Heart right ventricle (tissue), 16 donors: ENCODE results near the gene NTSR1. TPM values are rescaled to one million over a fixed set of nuclear protein-coding genes. Genes with fewer than 3 reads are reported as not detected.

ENCODE experiments used
- ATAC-seq, 8 donors: fragments of 200-7000 bp; cut with Tn5 transposase; one replicate each; pipeline ENCODE4 v1.9.1; 2020; ENCODE audit warnings: mild to moderate bottlenecking in 8 of 8, moderate library complexity in 8 of 8, moderate number of reproducible peaks in 1 of 8
- DNase-seq, 2 donors: peaks; one replicate each; pipeline ENCODE4 v3.0.0-alpha.2; 2020
- H3K27ac ChIP-seq, 10 donors: fragments of 200-600 bp; sonication (generic) in 2 of 10; one replicate each; pipeline versions ENCODE4 v1.5.0 to v1.8.0; 2020 to 2022; ENCODE audit warnings: mild to moderate bottlenecking in 3 of 10
- H3K27me3 ChIP-seq, 7 donors: fragments of 200-600 bp; one replicate each; pipeline ENCODE4 v1.8.0; 2021 to 2022; ENCODE audit warnings: mild to moderate bottlenecking in 2 of 7
- H3K36me3 ChIP-seq, 9 donors: fragments of 200-600 bp; sonication (generic) in 1 of 9; one replicate each; pipeline versions ENCODE4 v1.5.0 to v1.8.0; 2020 to 2022; ENCODE audit warnings: mild to moderate bottlenecking in 2 of 9
- H3K4me1 ChIP-seq, 9 donors: fragments of 200-600 bp; sonication (generic) in 1 of 9; one replicate each; pipeline versions ENCODE4 v1.5.0 to v1.8.0; 2020 to 2022; ENCODE audit warnings: mild to moderate bottlenecking in 4 of 9
- H3K4me3 ChIP-seq, 10 donors: fragments of 200-600 bp; sonication (generic) in 2 of 10; one replicate each; pipeline versions ENCODE4 v1.5.0 to v1.8.0; 2020 to 2022; ENCODE audit warnings: mild to moderate bottlenecking in 7 of 10, moderate library complexity in 2 of 10
- H3K9me3 ChIP-seq, 11 donors: fragments of 200-600 bp in 10 of 11; sonication (generic) in 2 of 11; one replicate each; pipeline versions ENCODE4 v1.5.0 to v1.8.0; 2013 to 2022; ENCODE audit warnings: mild to moderate bottlenecking in 2 of 11, control low read depth in 1 of 11, moderate library complexity in 1 of 11
- WGBS, 2 donors: extraction: QIAGEN DNeasy Blood & Tissue Kit; methylation state at CpG; one replicate each; pipeline ENCODE4 v1.1.7; 2013; ENCODE audit warnings: inconsistent platforms in 1 of 2; 5-methylcytosine and 5-hydroxymethylcytosine counted together
- intact Hi-C, 10 donors: fragments of 100-400 bp; cut with DNase I; formaldehyde crosslinking; loops; one replicate each; pipeline versions ENCODE4 v1.11.1 to v1.14.2; 2022
- polyA plus RNA-seq, 2 donors: library from polyadenylated mRNA; stranded (reverse); fragments of 200-250 nt; gene quantifications; one replicate each; pipeline ENCODE4 v1.2.3, GENCODE V29; 2013
- total RNA-seq, 10 donors: library from RNA; stranded (reverse); fragmentation: NEBNext Ultra II Directional in 3 of 10; extraction: Animal tissue kit (Norgen Biotek cat#: 25700) in 3 of 10; gene quantifications; one replicate each; pipeline versions ENCODE4 v1.2.1 to v1.2.4, GENCODE V29; 2021 to 2023
- TF ChIP-seq, protein P1 (sequence below), 9 donors: fragments of 200-600 bp; sonication (generic) in 2 of 9; IDR thresholded peaks; one replicate each; pipeline versions ENCODE4 v1.5.0 to v1.8.0; 2021 to 2022; ENCODE audit warnings: antibody characterized with exemption in 9 of 9, mild to moderate bottlenecking in 5 of 9, moderate library complexity in 1 of 9
- donor health status: Arrhythmogenic right ventricular cardiomyopathy.
- donor health status: ischemic (EF 13 %, LVEDD 7.1; RV severe dilation, severe dysfunction).
- donor health status: healthy with polysubstance abuse.
- donor health status: DM: no; HTN: yes; CAD: no.
- donor health status: DM: no; HTN: no; CAD: no.
- donor health status: ischemic (EF 25% LVEDD 6.9; RV normal size, moderate dysfunction).
- donor health status: ischemic (EF 25% LVEDD 5.7; RV mildly dilated, moderate dysfunction).
- donor health status: healthy.
- donor health status: DM: yes; HTN: yes; CAD: no.
- donor health status: Ischemic cardiomyopathy.
- donor health status: ischemic (EF 35%, LVEDD 5.7; RV mildly dilated, moderate dysfunction).
- donor health status: nonischemic (EF 11% LVEDD 7.7; RV severe dilation, severe dysfunction).
- donor health status: DM: yes; HTN: yes; CAD: no.
- donor health status: PGD.
- donor health status: ischemic (EF 29% LVEDD 5.4; RV normal size, mild dysfunction).
- donor health status: nonischemic (EF 23%, LVEDD 6.1; RV moderate dilation, normal function).

NTSR1 gene
- total and polyA plus RNA-seq, 12 donors: 0.08 TPM; not detected in 10

- WGBS, 2 donors: 90 to 96% methylated on average over 9 of the region's 9 CpGs
- no peak overlapping the region for H3K4me3 ChIP-seq
- H3K27ac ChIP-seq: no peak overlapping the region
- no peaks in the 10 kb centered on the region for H3K9me3 ChIP-seq
- ATAC-seq (no peak), DNase-seq (no peak)
- intact Hi-C loops: no loop called here
- TF ChIP-seq, protein P1, sequence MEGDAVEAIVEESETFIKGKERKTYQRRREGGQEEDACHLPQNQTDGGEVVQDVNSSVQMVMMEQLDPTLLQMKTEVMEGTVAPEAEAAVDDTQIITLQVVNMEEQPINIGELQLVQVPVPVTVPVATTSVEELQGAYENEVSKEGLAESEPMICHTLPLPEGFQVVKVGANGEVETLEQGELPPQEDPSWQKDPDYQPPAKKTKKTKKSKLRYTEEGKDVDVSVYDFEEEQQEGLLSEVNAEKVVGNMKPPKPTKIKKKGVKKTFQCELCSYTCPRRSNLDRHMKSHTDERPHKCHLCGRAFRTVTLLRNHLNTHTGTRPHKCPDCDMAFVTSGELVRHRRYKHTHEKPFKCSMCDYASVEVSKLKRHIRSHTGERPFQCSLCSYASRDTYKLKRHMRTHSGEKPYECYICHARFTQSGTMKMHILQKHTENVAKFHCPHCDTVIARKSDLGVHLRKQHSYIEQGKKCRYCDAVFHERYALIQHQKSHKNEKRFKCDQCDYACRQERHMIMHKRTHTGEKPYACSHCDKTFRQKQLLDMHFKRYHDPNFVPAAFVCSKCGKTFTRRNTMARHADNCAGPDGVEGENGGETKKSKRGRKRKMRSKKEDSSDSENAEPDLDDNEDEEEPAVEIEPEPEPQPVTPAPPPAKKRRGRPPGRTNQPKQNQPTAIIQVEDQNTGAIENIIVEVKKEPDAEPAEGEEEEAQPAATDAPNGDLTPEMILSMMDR (IDR thresholded peaks at IDR 0.05): no peak
- H3K4me1 ChIP-seq: peaks cover 0 to 36% (median 9%) of the 10 kb centered on the region in 9 donors
- no peaks in the 10 kb centered on the region for H3K36me3 ChIP-seq
- peaks cover 0 to 23% (median 4%) of the 10 kb centered on the region in 7 donors for H3K27me3 ChIP-seq
These were observed 69.4 kb downstream of the NTSR1 start for GRCh38 chr20:62778058-62778457.

GRCh38 chr20:62778601-62779416 lies 70.2 kb downstream of the NTSR1 start:
- peaks cover 3 to 39% (median 17%) of the 10 kb centered on the region in 9 donors for H3K4me1 ChIP-seq
- intact Hi-C loops: no loop called here
- H3K9me3 ChIP-seq: no peaks in the 10 kb centered on the region
- TF ChIP-seq, protein P1 (IDR thresholded peaks at IDR 0.05): no peak
- DNase-seq: no peak
- WGBS, 2 donors: 79 to 81% methylated on average over 24 of the region's 24 CpGs
- peaks cover 0 to 15% (median 4%) of the 10 kb centered on the region in 7 donors for H3K27me3 ChIP-seq
- H3K4me3 ChIP-seq: no peak overlapping the region
- H3K27ac ChIP-seq: no peak overlapping the region
- no peaks in the 10 kb centered on the region for H3K36me3 ChIP-seq
- ATAC-seq: no peak

DNA sequence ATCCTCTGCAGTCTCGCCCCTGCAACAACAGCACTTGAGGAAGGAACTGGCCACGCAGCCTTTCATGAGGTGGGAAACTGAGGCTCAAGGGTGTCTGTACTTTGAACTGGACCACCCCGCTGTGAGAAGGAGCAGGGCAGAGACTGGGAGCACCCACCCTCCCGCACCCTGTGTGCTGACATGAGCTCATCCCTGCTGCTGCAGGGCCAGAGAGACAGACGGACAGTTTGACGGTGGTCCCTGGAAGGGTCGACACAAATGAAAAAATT lies 70.7 kb downstream of the NTSR1 start:
- no peak for ATAC-seq
- WGBS, 2 donors: 87 to 90% methylated on average over 7 of the region's 7 CpGs
- H3K4me1 ChIP-seq: peaks cover 3 to 39% (median 22%) of the 10 kb centered on the region in 9 donors
- TF ChIP-seq, protein P1 (IDR thresholded peaks at IDR 0.05): no peak
- H3K27ac ChIP-seq: no peak overlapping the region
- H3K4me3 ChIP-seq: no peak overlapping the region
- intact Hi-C loops: no loop called here
- no peaks in the 10 kb centered on the region for H3K9me3 ChIP-seq
- H3K27me3 ChIP-seq: peaks cover 0 to 15% (median 4%) of the 10 kb centered on the region in 7 donors
- H3K36me3 ChIP-seq: no peaks in the 10 kb centered on the region
- DNase-seq: no peak

GRCh38 chr20:62780204-62780603 lies 71.6 kb downstream of the NTSR1 start:
- TF ChIP-seq, protein P1 (IDR thresholded peaks at IDR 0.05): no peak
- H3K4me1 ChIP-seq: peaks cover 3 to 32% (median 23%) of the 10 kb centered on the region in 9 donors
- H3K27me3 ChIP-seq: peaks cover 0 to 11% (median 4%) of the 10 kb centered on the region in 7 donors
- no peaks in the 10 kb centered on the region for H3K36me3 ChIP-seq
- intact Hi-C loops: no loop called here
- WGBS, 2 donors: 78 to 79% methylated on average over 20 of the region's 20 CpGs
- H3K27ac ChIP-seq: no peak overlapping the region
- no peaks in the 10 kb centered on the region for H3K9me3 ChIP-seq
- H3K4me3 ChIP-seq: no peak overlapping the region
- DNase-seq: no peak
- ATAC-seq: no peak
